ENCODE measurements around the gene PNPT1.
"Not testable (repeated sequence)": the region's sequence is repeated elsewhere in the genome, so short reads cannot be mapped to it uniquely, and the experiment has no call there.

DNA sequence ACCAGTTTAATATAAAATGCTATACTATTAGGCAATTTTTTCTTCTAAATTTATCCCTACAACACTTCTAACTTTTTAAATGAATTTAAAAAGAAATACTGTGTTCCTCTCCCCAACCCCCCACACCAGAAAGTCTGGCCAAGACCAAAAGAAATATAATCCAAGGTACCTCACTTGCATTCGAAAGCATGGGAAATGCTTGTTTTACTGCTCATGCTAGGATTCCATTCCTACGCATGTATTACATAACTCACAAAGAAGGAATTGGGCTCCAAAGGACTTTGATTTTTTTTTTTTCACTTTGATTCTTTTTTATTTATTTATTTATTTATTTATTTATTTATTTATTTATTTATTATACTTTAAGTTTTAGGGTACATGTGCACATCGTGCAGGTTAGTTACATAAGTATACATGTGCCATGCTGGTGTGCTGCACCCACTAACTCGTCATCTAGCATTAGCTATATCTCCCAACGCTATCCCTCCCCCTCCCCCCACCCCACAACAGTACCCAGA lies 42.4 kb upstream of the PNPT1 start:
- TF ChIP-seq POLR2A (IDR thresholded peaks at IDR 0.05; ENCODE audit: borderline replicate concordance, extremely low read depth, insufficient read depth, insufficient read length); SP1 (IDR thresholded peaks at IDR 0.05; ENCODE audit: low read depth); EZH2 (IDR thresholded peaks at IDR 0.05); CTCF (IDR thresholded peaks at IDR 0.05 in 2 of 3, conservative IDR thresholded peaks at IDR 0.05 in 1 of 3; ENCODE audit: borderline replicate concordance in 1 of 3, insufficient read depth in 1 of 3, low read depth in 2 of 3, low read length in 2 of 3); POLR2AphosphoS5 (IDR thresholded peaks at IDR 0.05; ENCODE audit: low read depth, low read length); TCF7L2 (IDR thresholded peaks at IDR 0.05; ENCODE audit: borderline replicate concordance, extremely low read depth, insufficient read depth, insufficient read length); JUND (IDR thresholded peaks at IDR 0.05); MAX (IDR thresholded peaks at IDR 0.05): not testable (repeated sequence)
